H1 (cell line): ENCODE results near the gene LLGL2. TPM values are rescaled to one million over a fixed set of nuclear protein-coding genes. Genes with fewer than 3 reads are reported as not detected.

ENCODE experiments used
- CTCF ChIA-PET: fragments of 300-600 bp; sonication (Branson Sonifier 250); formaldehyde crosslinking; loops from one replicate; lab custom pipeline; 2021; ENCODE audit not compliant: partially characterized antibody; lab: Charles Lee
- POLR2A ChIA-PET: fragments of 300-600 bp; sonication (Branson Sonifier 250); formaldehyde crosslinking; loops from one replicate; lab custom pipeline; 2021; ENCODE audit warnings: inconsistent platforms; ENCODE audit not compliant: partially characterized antibody; lab: Charles Lee
- DNase-seq, 2 experiments: peaks; one replicate each; pipeline versions ENCODE4 v3.0.0 to v3.0.0-alpha.2; 2010 to 2022; ENCODE audit warnings: low spot score in 2 of 2, low read depth in 1 of 2, mixed read lengths in 1 of 2
- FAIRE-seq: peaks from 2 replicates; lab custom pipeline; 2011; peaks lifted over from hg19 to GRCh38; lab: Jason Lieb, UNC
- H2AFZ ChIP-seq: 2 replicates; pipeline ENCODE4 v1.8.1; 2012; ENCODE audit warnings: low read length, inconsistent platforms
- H2AK5ac ChIP-seq: 2 replicates; pipeline ENCODE4 v1.6.1; 2013; ENCODE audit warnings: low read depth, low read length
- H2BK120ac ChIP-seq: replicated peaks from 2 replicates; pipeline ENCODE3; 2013; ENCODE audit warnings: low read depth, low read length, inconsistent platforms
- H2BK12ac ChIP-seq: 2 replicates; pipeline ENCODE4 v1.6.1; 2013; ENCODE audit warnings: low read depth, low read length
- H2BK15ac ChIP-seq: 2 replicates; pipeline ENCODE4 v1.6.1; 2013; ENCODE audit warnings: low read length
- H2BK20ac ChIP-seq: 2 replicates; pipeline ENCODE4 v1.6.1; 2013; ENCODE audit warnings: low read length
- H2BK5ac ChIP-seq: 2 replicates; pipeline ENCODE4 v1.6.1; 2013; ENCODE audit warnings: low read depth, low read length
- H3K14ac ChIP-seq: 2 replicates; pipeline ENCODE4 v1.6.1; 2013; ENCODE audit warnings: inconsistent platforms; ENCODE audit not compliant: insufficient read length
- H3K18ac ChIP-seq: 2 replicates; pipeline ENCODE4 v1.6.1; 2013; ENCODE audit warnings: low read length; ENCODE audit errors: extremely low read depth
- H3K23ac ChIP-seq: 2 replicates; pipeline ENCODE4 v1.6.1; 2013; ENCODE audit warnings: inconsistent platforms; ENCODE audit not compliant: insufficient read length
- H3K23me2 ChIP-seq: 2 replicates; pipeline ENCODE4 v1.6.1; 2013; ENCODE audit warnings: low read depth, low read length
- H3K27ac ChIP-seq: 2 replicates; pipeline ENCODE4 v1.6.1; 2011; ENCODE audit warnings: low read depth, low read length, inconsistent platforms
- H3K27me3 ChIP-seq, 4 experiments: replicated peaks in 1 of 4; 1 replicate in 1 of 4; 2 replicates in 3 of 4; pipeline versions ENCODE4 v1.6.1 to v1.8.1; 2011 to 2013; ENCODE audit warnings: low read length in 3 of 4, mild to moderate bottlenecking in 3 of 4, inconsistent platforms in 2 of 4, mixed read lengths in 2 of 4, moderate library complexity in 1 of 4; ENCODE audit not compliant: control insufficient read depth in 3 of 4, insufficient read depth in 3 of 4; ENCODE audit errors: extremely low read depth in 1 of 4
- H3K36me3 ChIP-seq, 4 experiments: 2 replicates each; pipeline versions ENCODE4 v1.6.1 to v1.8.1; 2011 to 2013; ENCODE audit warnings: mild to moderate bottlenecking in 4 of 4, low read length in 3 of 4, moderate library complexity in 2 of 4, control low read depth in 1 of 4, inconsistent platforms in 1 of 4; ENCODE audit not compliant: insufficient read depth in 4 of 4, control insufficient read depth in 2 of 4
- H3K4ac ChIP-seq: replicated peaks from 2 replicates; pipeline ENCODE3; 2013; ENCODE audit warnings: low read length, low read depth, mixed read lengths, inconsistent platforms; ENCODE audit not compliant: insufficient read length
- H3K4me1 ChIP-seq, 4 experiments: replicated peaks in 1 of 4; 1 replicate in 1 of 4; 2 replicates in 3 of 4; pipeline versions ENCODE4 v1.6.1 to v1.8.1; 2011 to 2013; ENCODE audit warnings: low read length in 3 of 4, inconsistent platforms in 2 of 4, mixed read lengths in 1 of 4; ENCODE audit not compliant: insufficient read depth in 4 of 4, control insufficient read depth in 3 of 4
- H3K4me2 ChIP-seq, 2 experiments: 2 replicates each; pipeline versions ENCODE4 v1.6.1 to v1.8.1; 2011 to 2013; ENCODE audit warnings: low read depth in 2 of 2, low read length in 2 of 2, control low read depth in 1 of 2, inconsistent platforms in 1 of 2, mild to moderate bottlenecking in 1 of 2; ENCODE audit not compliant: insufficient read depth in 1 of 2
- H3K4me3 ChIP-seq, 4 experiments: fragments of 200-600, 300-600 bp in 1 of 4; sonication (generic), shearing (Covaris generic), sonication (Bioruptor Twin) in 1 of 4; 2 replicates each; pipeline versions ENCODE4 v1.5.1 to v1.8.1; 2011 to 2016; ENCODE audit warnings: low read length in 4 of 4, low read depth in 3 of 4, control low read depth in 2 of 4, inconsistent platforms in 2 of 4, mild to moderate bottlenecking in 2 of 4, mixed read lengths in 1 of 4, moderate library complexity in 1 of 4; ENCODE audit not compliant: insufficient read depth in 2 of 4; ENCODE audit errors: extremely low read depth in 1 of 4
- H3K56ac ChIP-seq: replicated peaks from 2 replicates; pipeline ENCODE3; 2013; ENCODE audit warnings: low read depth, mild to moderate bottlenecking, mixed read lengths, low read length, inconsistent platforms; ENCODE audit not compliant: insufficient read length
- H3K79me1 ChIP-seq: 2 replicates; pipeline ENCODE4 v1.6.1; 2013; ENCODE audit warnings: low read depth, low read length, control low read depth
- H3K79me2 ChIP-seq, 2 experiments: 2 replicates each; pipeline versions ENCODE4 v1.6.1 to v1.8.1; 2012 to 2013; ENCODE audit warnings: low read length in 2 of 2, mild to moderate bottlenecking in 2 of 2, inconsistent platforms in 1 of 2; ENCODE audit not compliant: insufficient read depth in 2 of 2, control insufficient read depth in 1 of 2
- H3K9ac ChIP-seq, 4 experiments: replicated peaks in 1 of 4; 1 replicate in 1 of 4; 2 replicates in 3 of 4; pipeline versions ENCODE4 v1.6.1 to v1.8.1; 2011 to 2013; ENCODE audit warnings: low read depth in 3 of 4, low read length in 3 of 4, control low read depth in 2 of 4, mild to moderate bottlenecking in 2 of 4, moderate library complexity in 2 of 4, inconsistent platforms in 1 of 4; ENCODE audit errors: extremely low read depth in 1 of 4
- H3K9me3 ChIP-seq, 2 experiments: 2 replicates each; pipeline versions ENCODE4 v1.6.1 to v1.8.1; 2012 to 2013; ENCODE audit warnings: mild to moderate bottlenecking in 2 of 2, moderate library complexity in 2 of 2, control low read depth in 1 of 2, inconsistent platforms in 1 of 2, low read depth in 1 of 2, low read length in 1 of 2, mixed read lengths in 1 of 2; ENCODE audit not compliant: insufficient read depth in 2 of 2
- H4K20me1 ChIP-seq, 2 experiments: replicated peaks in 1 of 2; 2 replicates each; pipeline versions ENCODE3 to v1.8.1; 2011 to 2013; ENCODE audit warnings: inconsistent platforms in 2 of 2, low read length in 2 of 2, mild to moderate bottlenecking in 1 of 2; ENCODE audit not compliant: insufficient read depth in 2 of 2, control insufficient read depth in 1 of 2
- H4K5ac ChIP-seq: 2 replicates; pipeline ENCODE4 v1.6.1; 2013; ENCODE audit warnings: low read length, low read depth, mixed read lengths, inconsistent platforms; ENCODE audit not compliant: insufficient read length
- H4K8ac ChIP-seq: 2 replicates; pipeline ENCODE4 v1.8.0; 2013; ENCODE audit warnings: mild to moderate bottlenecking, moderate library complexity, low read length, inconsistent platforms; ENCODE audit not compliant: insufficient read depth; ENCODE audit errors: extremely low read depth
- H4K91ac ChIP-seq: replicated peaks from 2 replicates; pipeline ENCODE3; 2013; ENCODE audit warnings: low read length, mixed read lengths, inconsistent platforms; ENCODE audit not compliant: insufficient read length
- HDAC2 ChIP-seq, 2 experiments: fragments of 300-600 bp in 1 of 2; sonication (generic) in 1 of 2; IDR thresholded peaks; 2 replicates each; pipeline ENCODE4 v1.6.1; 2011 to 2012; ENCODE audit warnings: low read depth in 2 of 2, low read length in 2 of 2, mild to moderate bottlenecking in 2 of 2, moderate library complexity in 2 of 2, borderline replicate concordance in 1 of 2, inconsistent platforms in 1 of 2
- SIRT6 ChIP-seq: IDR thresholded peaks from one replicate; pipeline ENCODE4 v1.7.1; 2012; ENCODE audit warnings: low read length, inconsistent platforms
- WGBS, 2 experiments: shearing (Covaris generic) in 1 of 2; methylation state at CpG; one replicate each; pipeline versions ENCODE4 v1.1.6 to v1.1.7; 2013 to 2015; ENCODE audit warnings: low lambda C conversion rate in 2 of 2, mixed read lengths in 2 of 2, inconsistent platforms in 1 of 2, low coverage in 1 of 2, missing lambda C conversion rate in 1 of 2; ENCODE audit not compliant: insufficient replicate concordance in 2 of 2, insufficient coverage in 1 of 2, insufficient read length in 1 of 2; ENCODE audit errors: extremely low coverage in 1 of 2, missing lambda C conversion rate in 1 of 2; 5-methylcytosine and 5-hydroxymethylcytosine counted together
- polyA plus RNA-seq, 7 experiments: library from polyadenylated mRNA; depleted of rRNA in 3 of 7; stranded (reverse) in 5 of 7; unstranded in 2 of 7; fragments of >200 nt in 5 of 7; fragments of 200-250 nt in 2 of 7; gene quantifications; 1 replicate in 5 of 7; 2 replicates in 1 of 7; 4 replicates in 1 of 7; pipeline versions ENCODE4 v1.2.1 to v1.2.3, GENCODE V29; 2011 to 2013; ENCODE audit warnings: missing spikeins in 2 of 7, mixed read lengths in 2 of 7
- total RNA-seq: library from RNA; stranded (reverse); fragmentation: NEBNext Ultra II Directional; extraction: Animal tissue kit (Norgen Biotek cat#: 25700); gene quantifications from 2 replicates; pipeline ENCODE4 v1.2.1, GENCODE V29; 2021

The LLGL2 gene
- total and polyA plus RNA-seq, 2 of the 8 experiments (the other 6 are each of a cell fraction or from before 2014, with no cell fraction given) = 64.5 to 77.1 TPM

DNA sequence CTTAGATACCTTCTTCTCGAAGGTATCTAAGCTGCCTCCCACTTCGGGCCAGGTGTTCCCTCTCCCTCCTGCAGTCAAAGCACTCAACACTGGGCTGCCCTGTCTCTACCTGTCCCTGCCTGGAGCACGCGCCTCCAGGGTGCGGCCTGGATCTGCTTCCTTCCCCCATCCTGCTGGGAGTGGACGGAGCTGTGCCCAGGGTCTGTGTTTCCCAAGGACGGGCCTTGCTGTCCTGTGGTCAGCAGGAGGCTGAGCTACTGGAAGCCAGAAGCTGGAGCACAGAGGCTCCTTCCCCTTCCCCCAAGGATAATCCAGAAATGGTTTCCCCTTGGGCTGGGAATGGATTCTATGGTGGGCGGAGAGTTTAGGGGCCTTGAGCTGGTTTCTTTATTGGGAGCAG is 16.7 kb downstream of the LLGL2 start:
- H2BK20ac ChIP-seq = no peak overlapping the region
- POLR2A ChIA-PET = interaction anchor here (0.8 to 2.8 kb wide), 5 partner anchors 10 to 238 kb away, joined by 3 to 12 read pairs (median 4); a partner anchor contains a TSS

More for the DNA sequence above, 16.7 kb downstream of the LLGL2 start:
- Histone ChIP-seq H3K4me1 (peaks cover 0 to 12% (median 0%) of the 10 kb centered on the region in 4 experiments; a peak in 5 of 7 replicates), H3K9me3 (no peaks in the 10 kb centered on the region), H2BK5ac (0 out of 2 replicates have a peak overlapping the region, but pooled peaks have one; percentile 16), H3K79me1 (peaks cover 2% of the 10 kb centered on the region; the same call in 1 of the 2 replicates), H2AFZ (no peak overlapping the region), H4K91ac (no peak overlapping the region), H3K4ac (no peak overlapping the region), H4K8ac (no peak overlapping the region), H2BK12ac (0 out of 2 replicates have a peak overlapping the region, but pooled peaks have one; percentile 33), H3K4me2 (no peak overlapping the region), H3K56ac (no peak overlapping the region), H3K4me3 (no peak overlapping the region), H3K14ac (no peak overlapping the region), H3K27ac (no peak overlapping the region), H2AK5ac (no peak overlapping the region), H2BK120ac (no peak overlapping the region), H3K36me3 (no peaks in the 10 kb centered on the region), H4K20me1 (peaks cover 0 to 5% of the 10 kb centered on the region in 2 experiments), H3K27me3 (no peaks in the 10 kb centered on the region), H3K23ac (no peak overlapping the region), H3K18ac (no peak overlapping the region), H3K9ac (no peak overlapping the region), H3K23me2 (no peaks in the 10 kb centered on the region), H4K5ac (no peak overlapping the region), H3K79me2 (no peaks in the 10 kb centered on the region; a peak in 1 of 4 replicates), H2BK15ac (no peak overlapping the region)
- CTCF ChIA-PET = interaction anchor here (0.6 to 4.5 kb wide), 6 partner anchors 11 to 321 kb away, joined by 3 to 27 read pairs (median 4); no protein-coding TSS in a partner anchor
- DNase-seq (no peak), FAIRE-seq (no peak)
- TF ChIP-seq HDAC2 (IDR thresholded peaks at IDR 0.05; ENCODE audit: borderline replicate concordance in 1 of 2, low read depth in 2 of 2, low read length in 2 of 2) (no peak), SIRT6 (no peak)
- WGBS, 2 experiments = 90% methylated on average over 8 of the region's 8 CpGs; no CpG with 5 or more reads in 1 of the 2 experiments
